Right lobe of liver (tissue), 4 donors: ENCODE results near the gene WDR45B.

Experiments used
- POLR2A ChIP-seq: fragments of 450-650 bp; IDR thresholded peaks from one replicate; pipeline ENCODE4 v1.6.1; 2017; ENCODE audit warnings: antibody characterized with exemption, mild to moderate bottlenecking
- TF ChIP-seq, protein P1 (sequence below), 4 donors: fragments of 200-600 bp in 3 of 4; fragments of 450-650 bp in 1 of 4; IDR thresholded peaks; one replicate each; pipeline versions ENCODE4 v1.5.1 to v1.8.0; 2016 to 2022; ENCODE audit warnings: antibody characterized with exemption in 4 of 4, mild to moderate bottlenecking in 2 of 4
- donor health status: DM: no; HTN: no; CAD: no.
- donor health status: DM: no; HTN: no; CAD: no.
- donor health status: DM: no; HTN: yes; CAD: no.

DNA sequence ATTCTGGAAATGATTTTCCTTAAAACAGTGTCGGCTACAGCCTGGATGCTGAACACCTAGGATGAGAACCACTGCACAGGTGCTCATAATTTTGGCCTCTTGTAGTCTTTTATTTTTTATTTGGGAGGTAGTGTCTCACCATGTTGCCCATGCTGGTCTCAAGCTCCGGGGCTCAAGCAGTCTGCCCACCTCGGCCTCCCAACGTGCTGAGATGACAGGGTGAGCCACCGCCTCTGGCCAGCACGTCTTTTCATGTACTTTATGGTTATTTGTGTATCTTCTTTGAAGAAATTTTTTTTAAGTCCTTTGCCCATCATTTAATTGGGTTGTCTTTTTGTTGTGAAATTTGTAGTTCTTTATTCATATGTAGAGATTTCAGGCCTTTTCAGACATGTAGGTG lies 58.0 kb downstream of the WDR45B start:
- TF ChIP-seq, protein P1, sequence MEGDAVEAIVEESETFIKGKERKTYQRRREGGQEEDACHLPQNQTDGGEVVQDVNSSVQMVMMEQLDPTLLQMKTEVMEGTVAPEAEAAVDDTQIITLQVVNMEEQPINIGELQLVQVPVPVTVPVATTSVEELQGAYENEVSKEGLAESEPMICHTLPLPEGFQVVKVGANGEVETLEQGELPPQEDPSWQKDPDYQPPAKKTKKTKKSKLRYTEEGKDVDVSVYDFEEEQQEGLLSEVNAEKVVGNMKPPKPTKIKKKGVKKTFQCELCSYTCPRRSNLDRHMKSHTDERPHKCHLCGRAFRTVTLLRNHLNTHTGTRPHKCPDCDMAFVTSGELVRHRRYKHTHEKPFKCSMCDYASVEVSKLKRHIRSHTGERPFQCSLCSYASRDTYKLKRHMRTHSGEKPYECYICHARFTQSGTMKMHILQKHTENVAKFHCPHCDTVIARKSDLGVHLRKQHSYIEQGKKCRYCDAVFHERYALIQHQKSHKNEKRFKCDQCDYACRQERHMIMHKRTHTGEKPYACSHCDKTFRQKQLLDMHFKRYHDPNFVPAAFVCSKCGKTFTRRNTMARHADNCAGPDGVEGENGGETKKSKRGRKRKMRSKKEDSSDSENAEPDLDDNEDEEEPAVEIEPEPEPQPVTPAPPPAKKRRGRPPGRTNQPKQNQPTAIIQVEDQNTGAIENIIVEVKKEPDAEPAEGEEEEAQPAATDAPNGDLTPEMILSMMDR (IDR thresholded peaks at IDR 0.05): no peak
- TF ChIP-seq POLR2A: no peak
